DOHH2 (cell line): ENCODE results near the gene EMP1.

Source experiments
- CTCF ChIP-seq: fragments of 200-600 bp; sonication (generic); IDR thresholded peaks from one replicate; pipeline ENCODE4 v1.5.1; 2014; ENCODE audit warnings: antibody characterized with exemption, mild to moderate bottlenecking, low read depth, low read length; ENCODE audit not compliant: poor library complexity, severe bottlenecking
- EZH2phosphoT487 ChIP-seq: fragments of 200-600 bp; sonication (generic); IDR thresholded peaks from 2 replicates; pipeline ENCODE4 v1.6.1; 2017; ENCODE audit warnings: borderline replicate concordance, mild to moderate bottlenecking, antibody characterized with exemption, low read length, moderate library complexity, mixed read lengths

DNA sequence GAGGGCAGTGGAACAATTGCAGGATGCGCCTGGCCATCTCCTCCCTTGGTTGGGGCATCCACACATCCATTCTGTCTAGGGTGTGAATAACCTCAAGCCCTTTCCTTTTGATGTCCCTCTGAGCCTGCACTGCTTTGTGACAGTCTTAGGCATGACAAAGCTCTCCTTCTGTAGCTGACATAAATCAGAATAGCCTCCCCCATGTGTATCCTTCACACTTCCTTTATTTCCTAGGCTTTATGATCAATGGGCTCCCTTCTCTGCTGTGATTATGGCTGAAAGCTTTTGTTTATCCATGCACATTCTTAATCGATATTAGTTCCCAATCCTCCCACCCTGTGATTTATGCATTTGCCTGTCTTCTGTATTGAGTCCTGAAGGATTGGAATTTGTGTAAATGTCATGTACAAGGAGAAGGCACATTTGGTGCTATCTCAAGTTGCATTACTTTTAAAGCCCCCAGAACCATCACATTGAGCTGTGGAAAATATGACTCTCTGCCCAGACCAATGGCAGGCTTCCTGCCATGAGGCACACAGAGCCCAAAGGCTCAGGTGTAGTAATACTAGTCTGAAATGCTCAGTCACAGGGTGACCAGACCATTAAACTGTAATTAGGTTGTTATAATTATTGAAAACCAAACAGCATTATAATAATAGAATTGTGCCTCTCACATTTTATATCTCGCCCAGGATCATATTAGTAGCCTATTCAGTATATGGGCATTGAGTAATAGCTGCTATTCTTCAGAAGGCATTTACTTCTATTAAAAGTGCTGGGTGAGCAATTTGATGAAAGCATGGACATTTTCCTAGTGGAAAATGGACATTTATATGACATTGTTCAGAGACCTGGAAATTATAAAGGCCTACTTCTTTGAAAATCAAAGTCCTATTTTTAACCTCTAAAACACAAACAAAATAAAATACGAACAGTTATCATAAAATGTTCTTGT lies 14.0 kb downstream of the EMP1 start:
- no peak for TF ChIP-seq CTCF
- TF ChIP-seq EZH2phosphoT487: no peak
